ENCODE results near the gene MXI1.

The MXI1 gene

DNA sequence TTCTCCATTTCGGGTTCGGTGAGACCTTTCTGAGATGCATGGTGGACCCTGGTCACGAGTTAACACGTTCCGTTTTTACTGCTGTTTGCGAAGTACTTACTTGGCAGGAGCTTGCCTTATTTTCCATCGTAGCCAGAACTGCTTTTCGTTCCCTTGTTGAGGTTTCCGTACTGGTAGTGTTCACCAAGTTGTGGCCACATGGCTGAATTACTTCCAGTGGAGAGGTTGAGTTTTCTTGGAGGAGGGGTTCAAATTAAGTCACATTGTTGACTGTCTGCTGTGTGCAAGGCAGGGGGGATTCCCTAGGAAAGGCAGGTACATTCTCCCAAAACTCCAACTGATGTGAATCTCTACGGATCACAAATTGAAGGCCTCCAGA lies 4.0 kb downstream of the MXI1 start:
- no peak for ATAC-seq
- TF ChIP-seq TOX (CRISPR knock-in tag; IDR thresholded peaks at IDR 0.05; ENCODE audit: borderline replicate concordance) = no peak
- 0 out of 2 replicates have a peak, but pooled peaks have one; percentile 50 for TF ChIP-seq CSDC2 (CRISPR knock-in tag; IDR thresholded peaks at IDR 0.05)

GRCh38 chr10:110212119-110213006 lies 5.0 kb downstream of the MXI1 start:
- no peak for ATAC-seq
- TF ChIP-seq, protein P1, sequence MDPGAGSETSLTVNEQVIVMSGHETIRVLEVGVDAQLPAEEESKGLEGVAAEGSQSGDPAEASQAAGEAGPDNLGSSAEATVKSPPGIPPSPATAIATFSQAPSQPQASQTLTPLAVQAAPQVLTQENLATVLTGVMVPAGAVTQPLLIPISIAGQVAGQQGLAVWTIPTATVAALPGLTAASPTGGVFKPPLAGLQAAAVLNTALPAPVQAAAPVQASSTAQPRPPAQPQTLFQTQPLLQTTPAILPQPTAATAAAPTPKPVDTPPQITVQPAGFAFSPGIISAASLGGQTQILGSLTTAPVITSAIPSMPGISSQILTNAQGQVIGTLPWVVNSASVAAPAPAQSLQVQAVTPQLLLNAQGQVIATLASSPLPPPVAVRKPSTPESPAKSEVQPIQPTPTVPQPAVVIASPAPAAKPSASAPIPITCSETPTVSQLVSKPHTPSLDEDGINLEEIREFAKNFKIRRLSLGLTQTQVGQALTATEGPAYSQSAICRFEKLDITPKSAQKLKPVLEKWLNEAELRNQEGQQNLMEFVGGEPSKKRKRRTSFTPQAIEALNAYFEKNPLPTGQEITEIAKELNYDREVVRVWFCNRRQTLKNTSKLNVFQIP (CRISPR knock-in tag; IDR thresholded peaks at IDR 0.05; ENCODE audit: borderline replicate concordance, low read depth) = no peak
- TF ChIP-seq, protein P2, sequence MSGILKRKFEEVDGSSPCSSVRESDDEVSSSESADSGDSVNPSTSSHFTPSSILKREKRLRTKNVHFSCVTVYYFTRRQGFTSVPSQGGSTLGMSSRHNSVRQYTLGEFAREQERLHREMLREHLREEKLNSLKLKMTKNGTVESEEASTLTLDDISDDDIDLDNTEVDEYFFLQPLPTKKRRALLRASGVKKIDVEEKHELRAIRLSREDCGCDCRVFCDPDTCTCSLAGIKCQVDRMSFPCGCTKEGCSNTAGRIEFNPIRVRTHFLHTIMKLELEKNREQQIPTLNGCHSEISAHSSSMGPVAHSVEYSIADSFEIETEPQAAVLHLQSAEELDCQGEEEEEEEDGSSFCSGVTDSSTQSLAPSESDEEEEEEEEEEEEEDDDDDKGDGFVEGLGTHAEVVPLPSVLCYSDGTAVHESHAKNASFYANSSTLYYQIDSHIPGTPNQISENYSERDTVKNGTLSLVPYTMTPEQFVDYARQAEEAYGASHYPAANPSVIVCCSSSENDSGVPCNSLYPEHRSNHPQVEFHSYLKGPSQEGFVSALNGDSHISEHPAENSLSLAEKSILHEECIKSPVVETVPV (CRISPR knock-in tag; IDR thresholded peaks at IDR 0.05) = no peak
- no peak for TF ChIP-seq PPARA (CRISPR knock-in tag; IDR thresholded peaks at IDR 0.05; ENCODE audit: borderline replicate concordance)
- TF ChIP-seq ZNF565 (CRISPR knock-in tag; conservative IDR thresholded peaks at IDR 0.05; ENCODE audit: low read depth) = no peak
- TF ChIP-seq TCF4 (CRISPR knock-in tag; IDR thresholded peaks at IDR 0.05; ENCODE audit: borderline replicate concordance) = no peak
- TF ChIP-seq ESRRG (CRISPR knock-in tag; IDR thresholded peaks at IDR 0.05) = no peak
- TF ChIP-seq BACH2 (CRISPR knock-in tag; IDR thresholded peaks at IDR 0.05; ENCODE audit: borderline replicate concordance) = no peak
- no peak for TF ChIP-seq ZNF8 (CRISPR knock-in tag; IDR thresholded peaks at IDR 0.05)
- no peak for TF ChIP-seq PATZ1 (CRISPR knock-in tag; IDR thresholded peaks at IDR 0.05; ENCODE audit: borderline replicate concordance)
- no peak for TF ChIP-seq CSDC2 (CRISPR knock-in tag; IDR thresholded peaks at IDR 0.05)
- no peak for TF ChIP-seq ISL1 (CRISPR knock-in tag; IDR thresholded peaks at IDR 0.05)
- no peak for TF ChIP-seq ZFP3 (CRISPR knock-in tag; IDR thresholded peaks at IDR 0.05)
- no peak for TF ChIP-seq GLIS3 (CRISPR knock-in tag; IDR thresholded peaks at IDR 0.05)
- no peak for TF ChIP-seq ZFP30 (CRISPR knock-in tag; IDR thresholded peaks at IDR 0.05)

DNA sequence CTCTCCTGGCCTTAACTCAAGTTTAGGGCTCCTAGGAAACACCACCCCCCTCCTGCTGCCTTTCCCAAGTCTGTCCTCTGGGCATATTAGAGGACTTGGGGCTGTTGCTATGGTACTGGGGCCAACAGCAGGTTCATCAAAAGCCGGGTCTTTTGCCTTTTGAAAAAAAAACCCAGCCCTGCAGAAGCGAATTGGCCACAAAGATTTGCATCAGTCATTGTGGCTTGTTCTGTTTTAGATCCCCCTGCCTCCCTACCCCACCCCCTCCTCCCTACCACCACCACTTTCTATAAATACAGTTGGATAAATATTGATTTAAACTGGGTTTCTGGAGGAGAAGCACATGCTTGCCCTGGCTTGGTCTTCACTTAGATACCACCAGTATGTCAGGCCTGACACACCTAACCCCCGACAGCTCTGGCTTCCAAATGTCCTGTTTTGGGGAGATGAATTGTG lies 7.0 kb downstream of the MXI1 start:
- no peak for ATAC-seq
- TF ChIP-seq ISL1 (CRISPR knock-in tag; IDR thresholded peaks at IDR 0.05) (no peak), PATZ1 (CRISPR knock-in tag; IDR thresholded peaks at IDR 0.05; ENCODE audit: borderline replicate concordance) (no peak), ESRRG (CRISPR knock-in tag; IDR thresholded peaks at IDR 0.05) (no peak), RARB (CRISPR knock-in tag; IDR thresholded peaks at IDR 0.05) (no peak), ZNF8 (CRISPR knock-in tag; IDR thresholded peaks at IDR 0.05) (no peak), ZNF565 (CRISPR knock-in tag; conservative IDR thresholded peaks at IDR 0.05; ENCODE audit: low read depth) (no peak), TCF4 (CRISPR knock-in tag; IDR thresholded peaks at IDR 0.05; ENCODE audit: borderline replicate concordance) (no peak)

DNA sequence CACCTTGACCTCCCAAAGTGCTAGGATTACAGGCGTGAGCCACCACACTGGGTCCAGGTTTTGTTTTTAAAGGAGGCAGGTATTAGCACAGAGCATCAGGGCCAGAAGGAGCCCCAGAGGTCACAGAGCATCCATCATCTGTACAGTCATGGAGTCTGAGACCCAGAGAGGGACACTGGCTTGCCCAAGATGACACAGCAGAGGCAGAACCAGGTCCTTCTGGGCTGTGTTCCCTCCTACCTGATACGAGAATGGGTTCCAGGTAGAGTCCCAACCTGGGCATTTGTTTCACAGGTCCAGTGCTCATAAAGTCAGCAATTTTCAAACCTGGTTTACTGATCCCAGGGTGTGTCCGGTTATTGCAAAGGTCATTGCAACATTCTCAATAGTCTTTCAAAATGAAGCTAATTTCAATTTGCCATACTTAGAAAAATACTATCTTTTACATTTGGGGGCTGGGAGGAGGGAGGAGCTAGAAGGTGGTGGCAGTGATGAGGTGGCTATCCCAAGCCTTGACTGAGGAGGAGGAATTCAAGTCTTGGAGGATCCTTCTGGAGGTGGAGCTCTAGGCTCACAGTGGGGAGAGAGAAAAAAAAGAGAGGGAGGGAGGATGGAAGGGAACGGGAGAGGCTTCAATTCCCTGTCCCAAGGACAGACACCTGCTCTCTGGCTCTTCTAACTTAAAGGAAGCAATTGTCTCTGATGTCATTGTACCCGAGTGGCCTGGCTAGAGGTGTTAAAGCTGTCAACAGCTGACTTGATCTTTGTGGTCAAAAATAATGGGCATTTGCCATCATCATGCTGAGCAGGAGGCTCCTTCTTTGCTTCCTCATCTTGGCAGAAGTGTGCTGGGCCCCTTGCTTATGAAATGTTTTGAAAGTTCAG lies 8.1 kb downstream of the MXI1 start:
- no peak for ATAC-seq
- no peak for TF ChIP-seq PATZ1 (CRISPR knock-in tag; IDR thresholded peaks at IDR 0.05; ENCODE audit: borderline replicate concordance)
- no peak for TF ChIP-seq RARB (CRISPR knock-in tag; IDR thresholded peaks at IDR 0.05)
- TF ChIP-seq, protein P2 (CRISPR knock-in tag; IDR thresholded peaks at IDR 0.05) = no peak
- TF ChIP-seq, protein P1 (CRISPR knock-in tag; IDR thresholded peaks at IDR 0.05; ENCODE audit: borderline replicate concordance, low read depth) = no peak
- TF ChIP-seq ZC3H10 (CRISPR knock-in tag; IDR thresholded peaks at IDR 0.05) = no peak
- no peak for TF ChIP-seq ISL1 (CRISPR knock-in tag; IDR thresholded peaks at IDR 0.05)
- no peak for TF ChIP-seq CSDC2 (CRISPR knock-in tag; IDR thresholded peaks at IDR 0.05)
